SK-N-SH treated with all-trans-retinoic acid at 6 μM for 48 hours (cell line): Measurements from ENCODE around the gene TRPM7.

Experiments
- ATAC-seq: fragments of 200-7000 bp; cut with Tn5 transposase; 3 replicates; pipeline ENCODE4 v1.9.1; 2020; ENCODE audit warnings: mild to moderate bottlenecking, moderate library complexity
- ARNTL ChIP-seq: fragments of 450-650 bp; formaldehyde crosslinking; IDR thresholded peaks from 2 replicates; pipeline ENCODE4 v1.5.0; 2020; ENCODE audit warnings: low read depth, mild to moderate bottlenecking, moderate library complexity, borderline replicate concordance
- BACH2 ChIP-seq: fragments of 250-450 bp; sonication (Bioruptor Pico); IDR thresholded peaks from 2 replicates; pipeline ENCODE4 v1.9.0; 2021; ENCODE audit warnings: mild to moderate bottlenecking, borderline replicate concordance
- CSDC2 ChIP-seq: fragments of 250-450 bp; sonication (Bioruptor Pico); IDR thresholded peaks from 2 replicates; pipeline ENCODE4 v1.5.0; 2020; ENCODE audit warnings: mild to moderate bottlenecking, moderate library complexity
- GLIS3 ChIP-seq: fragments of 250-450 bp; sonication (Bioruptor Pico); IDR thresholded peaks from 2 replicates; pipeline ENCODE4 v1.5.0; 2020; ENCODE audit warnings: mild to moderate bottlenecking, moderate library complexity
- OSR1 ChIP-seq: fragments of 250-450 bp; sonication (Bioruptor Pico); IDR thresholded peaks from 2 replicates; pipeline ENCODE4 v1.8.0; 2022; ENCODE audit warnings: moderate library complexity, mild to moderate bottlenecking, inconsistent platforms
- PATZ1 ChIP-seq: fragments of 250-450 bp; sonication (Bioruptor Pico); IDR thresholded peaks from 2 replicates; pipeline ENCODE4 v1.8.0; 2020; ENCODE audit warnings: mild to moderate bottlenecking, moderate library complexity, borderline replicate concordance
- POU6F1 ChIP-seq: fragments of 250-450 bp; sonication (Bioruptor Pico); IDR thresholded peaks from 2 replicates; pipeline ENCODE4 v1.8.0; 2021; ENCODE audit warnings: low read depth, mild to moderate bottlenecking, moderate library complexity, borderline replicate concordance
- PPARA ChIP-seq: fragments of 250-450 bp; sonication (Bioruptor Pico); IDR thresholded peaks from 2 replicates; pipeline ENCODE4 v1.5.0; 2020; ENCODE audit warnings: mild to moderate bottlenecking, borderline replicate concordance
- RARB ChIP-seq: fragments of 250-450 bp; sonication (Bioruptor Pico); IDR thresholded peaks from 2 replicates; pipeline ENCODE4 v1.8.0; 2021; ENCODE audit warnings: mild to moderate bottlenecking, moderate library complexity
- TCF4 ChIP-seq: fragments of 250-450 bp; sonication (Bioruptor Pico); IDR thresholded peaks from 2 replicates; pipeline ENCODE4 v1.8.0; 2021; ENCODE audit warnings: mild to moderate bottlenecking, moderate library complexity, borderline replicate concordance
- TOX ChIP-seq: fragments of 250-450 bp; sonication (Bioruptor Pico); IDR thresholded peaks from 2 replicates; pipeline ENCODE4 v1.8.0; 2021; ENCODE audit warnings: mild to moderate bottlenecking, moderate library complexity, borderline replicate concordance
- ZC3H10 ChIP-seq: fragments of 250-450 bp; sonication (Bioruptor Pico); IDR thresholded peaks from 2 replicates; pipeline ENCODE4 v1.5.1; 2021; ENCODE audit warnings: mild to moderate bottlenecking, moderate library complexity
- ZFP3 ChIP-seq: fragments of 250-450 bp; sonication (Bioruptor Pico); IDR thresholded peaks from 2 replicates; pipeline ENCODE4 v1.5.0; 2020; ENCODE audit warnings: mild to moderate bottlenecking, moderate library complexity
- ZFP30 ChIP-seq: fragments of 450-650 bp; formaldehyde crosslinking; IDR thresholded peaks from 2 replicates; pipeline ENCODE4 v1.5.0; 2022; ENCODE audit warnings: mild to moderate bottlenecking, moderate library complexity
- ZNF70 ChIP-seq: fragments of 450-650 bp; formaldehyde crosslinking; IDR thresholded peaks from 2 replicates; pipeline ENCODE4 v1.5.0; 2020; ENCODE audit warnings: mild to moderate bottlenecking, moderate library complexity
- ZNF8 ChIP-seq: fragments of 450-650 bp; formaldehyde crosslinking; IDR thresholded peaks from 2 replicates; pipeline ENCODE4 v1.5.0; 2020; ENCODE audit warnings: mild to moderate bottlenecking, moderate library complexity
- TF ChIP-seq, protein P1 (sequence below): fragments of 250-450 bp; sonication (Bioruptor Pico); IDR thresholded peaks from 2 replicates; pipeline ENCODE4 v1.5.1; 2020; ENCODE audit warnings: low read depth, mild to moderate bottlenecking, moderate library complexity

TRPM7 gene

GRCh38 chr15:50513001-50513400 is 173.6 kb downstream of the TRPM7 start:
- ATAC-seq: no peak
- TF ChIP-seq CSDC2: no peak
- TF ChIP-seq RARB: no peak
- TF ChIP-seq ZC3H10: no peak
- no peak for TF ChIP-seq ZFP30 (CRISPR knock-in tag)
- TF ChIP-seq PPARA: no peak
- TF ChIP-seq ARNTL (CRISPR knock-in tag): no peak
- TF ChIP-seq, protein P1, sequence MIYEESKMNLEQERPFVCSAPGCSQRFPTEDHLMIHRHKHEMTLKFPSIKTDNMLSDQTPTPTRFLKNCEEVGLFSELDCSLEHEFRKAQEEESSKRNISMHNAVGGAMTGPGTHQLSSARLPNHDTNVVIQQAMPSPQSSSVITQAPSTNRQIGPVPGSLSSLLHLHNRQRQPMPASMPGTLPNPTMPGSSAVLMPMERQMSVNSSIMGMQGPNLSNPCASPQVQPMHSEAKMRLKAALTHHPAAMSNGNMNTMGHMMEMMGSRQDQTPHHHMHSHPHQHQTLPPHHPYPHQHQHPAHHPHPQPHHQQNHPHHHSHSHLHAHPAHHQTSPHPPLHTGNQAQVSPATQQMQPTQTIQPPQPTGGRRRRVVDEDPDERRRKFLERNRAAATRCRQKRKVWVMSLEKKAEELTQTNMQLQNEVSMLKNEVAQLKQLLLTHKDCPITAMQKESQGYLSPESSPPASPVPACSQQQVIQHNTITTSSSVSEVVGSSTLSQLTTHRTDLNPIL (CRISPR knock-in tag): no peak
- TF ChIP-seq PATZ1 (CRISPR knock-in tag): no peak
- TF ChIP-seq ZNF70 (CRISPR knock-in tag): no peak
- TF ChIP-seq ZFP3 (CRISPR knock-in tag): no peak
- no peak for TF ChIP-seq TOX
- no peak for TF ChIP-seq GLIS3 (CRISPR knock-in tag)
- no peak for TF ChIP-seq OSR1
- TF ChIP-seq POU6F1 (CRISPR knock-in tag): no peak
- no peak for TF ChIP-seq TCF4 (CRISPR knock-in tag)
- TF ChIP-seq ZNF8: no peak
- TF ChIP-seq BACH2 (CRISPR knock-in tag): no peak
